ENCODE measurements around the gene SDK1.

DNA sequence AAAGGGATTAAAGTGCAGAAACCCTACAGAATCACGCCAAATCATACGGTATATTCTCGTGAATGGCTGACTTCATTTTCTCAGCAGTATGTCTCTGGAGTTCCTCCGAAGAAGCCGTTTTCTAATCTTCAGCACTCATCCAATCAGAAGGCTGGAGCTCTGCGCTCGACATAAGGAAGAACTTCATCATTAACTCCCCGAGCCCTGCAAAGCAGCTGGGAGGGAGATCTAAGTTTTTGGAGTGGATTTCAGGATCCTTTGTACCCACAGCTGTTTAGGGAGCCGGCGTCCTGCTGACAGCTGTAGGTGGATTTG is 40.7 kb upstream of the SDK1 start:
- TF ChIP-seq, protein P1, sequence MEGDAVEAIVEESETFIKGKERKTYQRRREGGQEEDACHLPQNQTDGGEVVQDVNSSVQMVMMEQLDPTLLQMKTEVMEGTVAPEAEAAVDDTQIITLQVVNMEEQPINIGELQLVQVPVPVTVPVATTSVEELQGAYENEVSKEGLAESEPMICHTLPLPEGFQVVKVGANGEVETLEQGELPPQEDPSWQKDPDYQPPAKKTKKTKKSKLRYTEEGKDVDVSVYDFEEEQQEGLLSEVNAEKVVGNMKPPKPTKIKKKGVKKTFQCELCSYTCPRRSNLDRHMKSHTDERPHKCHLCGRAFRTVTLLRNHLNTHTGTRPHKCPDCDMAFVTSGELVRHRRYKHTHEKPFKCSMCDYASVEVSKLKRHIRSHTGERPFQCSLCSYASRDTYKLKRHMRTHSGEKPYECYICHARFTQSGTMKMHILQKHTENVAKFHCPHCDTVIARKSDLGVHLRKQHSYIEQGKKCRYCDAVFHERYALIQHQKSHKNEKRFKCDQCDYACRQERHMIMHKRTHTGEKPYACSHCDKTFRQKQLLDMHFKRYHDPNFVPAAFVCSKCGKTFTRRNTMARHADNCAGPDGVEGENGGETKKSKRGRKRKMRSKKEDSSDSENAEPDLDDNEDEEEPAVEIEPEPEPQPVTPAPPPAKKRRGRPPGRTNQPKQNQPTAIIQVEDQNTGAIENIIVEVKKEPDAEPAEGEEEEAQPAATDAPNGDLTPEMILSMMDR (IDR thresholded peaks at IDR 0.05), result no peak
- TF ChIP-seq POLR2A (IDR thresholded peaks at IDR 0.05), result no peak

All from vagina (tissue), 2 donors.